Measurements from ENCODE around the gene RCOR2. TPM values are rescaled to one million over a fixed set of nuclear protein-coding genes. Genes with fewer than 3 reads are reported as not detected.

RCOR2 gene
- 16.0 TPM for total RNA-seq

DNA sequence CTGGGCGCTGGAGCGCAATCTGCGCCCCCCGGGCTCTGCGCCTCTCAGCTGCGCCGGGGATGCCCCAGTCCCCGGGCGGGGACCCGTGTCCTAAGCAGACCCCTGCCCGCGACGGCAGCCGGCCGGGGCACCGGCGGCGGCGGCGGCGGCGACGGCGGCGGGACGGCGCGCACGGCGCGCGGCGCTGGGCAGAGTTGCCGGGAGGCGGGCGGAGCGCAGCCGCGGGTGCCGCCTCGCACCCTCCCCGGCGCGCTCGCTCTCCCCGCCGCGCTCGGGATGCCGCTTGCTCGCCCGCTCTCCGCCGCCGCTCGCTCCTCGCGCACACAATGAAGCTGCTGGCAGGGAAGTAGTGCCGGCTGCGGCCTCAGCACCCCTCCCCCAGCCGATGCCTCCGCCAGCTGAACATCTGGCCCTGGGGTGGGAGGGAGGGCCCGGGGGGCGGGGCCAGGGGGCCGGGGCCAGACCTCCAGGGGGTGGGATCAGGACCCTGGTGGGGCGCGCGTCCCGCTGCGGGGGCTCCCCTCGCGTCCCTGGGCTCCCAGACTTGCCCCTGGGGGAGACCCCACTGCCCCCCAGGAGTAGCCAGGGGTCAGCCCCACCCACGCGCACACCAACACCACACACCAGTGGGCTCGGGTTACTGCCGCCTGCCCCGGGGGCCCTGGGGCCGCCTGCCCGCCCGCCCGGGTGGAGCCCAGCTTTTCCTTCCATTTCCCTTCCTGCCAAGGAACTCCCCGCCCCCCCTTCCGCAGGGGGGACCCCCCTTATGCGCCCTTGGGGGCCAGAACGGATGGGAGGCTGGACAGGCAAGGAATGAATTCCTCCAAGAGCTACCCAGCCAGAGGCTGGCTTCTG, at the start of gene RCOR2:
Gene RCOR2, minus strand, starts transcription at position 328 of the 855 bp plus-strand sequence. CDS start 708 bp downstream, outside the sequence.

DNA sequence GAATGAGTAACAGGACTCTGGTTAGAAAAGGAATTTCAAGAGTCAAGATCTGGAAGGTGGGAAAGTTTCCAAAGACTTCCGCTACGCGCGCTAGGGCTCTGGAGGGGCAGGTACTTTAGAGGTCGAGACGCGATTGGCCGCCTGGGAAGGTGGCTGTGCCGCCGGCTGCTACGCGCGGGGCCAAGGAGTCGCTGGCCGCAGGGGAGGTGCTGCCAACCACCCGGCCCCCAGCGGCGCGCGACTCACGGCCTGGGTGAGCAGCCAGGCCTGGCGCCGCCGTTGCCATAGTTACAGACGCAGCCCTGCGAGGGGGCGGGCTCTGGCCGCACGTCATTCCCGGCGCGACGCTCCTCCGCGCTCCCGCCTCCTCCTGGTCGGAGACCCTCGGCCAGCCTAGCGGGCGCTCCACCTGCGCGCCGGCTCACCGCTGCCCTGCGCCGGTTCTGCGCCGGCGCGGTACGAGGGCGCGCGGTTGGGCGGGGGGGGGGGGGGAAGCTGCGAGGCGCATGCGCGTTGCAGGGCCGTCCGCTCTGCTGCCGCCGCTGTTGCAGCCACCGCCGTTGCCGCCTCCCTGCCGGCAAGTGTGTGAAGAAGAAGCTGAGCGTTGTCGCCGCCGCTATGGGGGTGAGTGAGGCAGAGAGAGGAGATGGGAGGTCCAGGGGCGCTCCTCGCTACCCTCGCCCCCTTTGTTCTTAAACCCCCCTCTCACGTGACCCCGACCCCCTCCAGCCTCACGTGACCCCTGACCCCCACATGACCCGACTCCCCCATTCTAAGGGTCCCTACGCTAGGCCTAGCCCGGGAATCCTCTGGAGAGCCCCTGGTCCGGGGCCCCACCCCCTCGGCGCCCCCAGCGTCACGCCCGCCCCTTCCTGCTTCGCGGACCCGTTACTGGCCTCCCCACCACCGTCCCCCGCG, 21.8 kb upstream of the RCOR2 start, which contains the start of gene NAA40:
Gene NAA40, plus strand, starts transcription at position 524 of the 918 bp plus-strand sequence. Its CDS starts 95 bp downstream, at position 619.

Small RNAs within 50 kb of the gene (small RNA-seq; reads per million reads assigned to genes)
- not detected for gene RNU6-1306P (ENCODE audit: low replicate concordance)

Other genes starting within 250 kb of the RCOR2 start
- 17.2 TPM for gene ATL3, start 245.8 kb downstream of the RCOR2 start, total RNA-seq
- gene RTN3, start 235.7 kb downstream of the RCOR2 start, total RNA-seq: 319 TPM
- gene ZFTA, start 148.4 kb downstream of the RCOR2 start, total RNA-seq: 87.3 TPM
- gene SPINDOC, start 103.7 kb downstream of the RCOR2 start, total RNA-seq: 13.8 TPM
- gene MARK2, start 78.1 kb downstream of the RCOR2 start, total RNA-seq: 33.5 TPM
- gene NAA40, start 21.8 kb upstream of the RCOR2 start, total RNA-seq: 26.6 TPM
- gene COX8A, start 57.5 kb upstream of the RCOR2 start, total RNA-seq: 194 TPM
- 37.9 TPM for gene OTUB1, start 69.3 kb upstream of the RCOR2 start, total RNA-seq
- 11.9 TPM for gene FLRT1, start 118.8 kb upstream of the RCOR2 start, total RNA-seq
- gene MACROD1, start 248.9 kb upstream of the RCOR2 start, total RNA-seq: 13.5 TPM